GM19467 (cell line): ENCODE data around the gene FGD5.

Source experiments
- ATAC-seq: cut with Tn5 transposase; IDR thresholded peaks from one replicate; pipeline ENCODE4 v1.9.1; 2021; ENCODE audit warnings: mild to moderate bottlenecking, moderate library complexity; ENCODE audit not compliant: unreplicated experiment

Gene FGD5

GRCh38 chr3:14787630-14788029, 31.1 kb upstream of the FGD5 start:
- no peak for ATAC-seq

- no peak for ATAC-seq
Measured at GRCh38 chr3:14788644-14789043, 30.1 kb upstream of the FGD5 start.

- ATAC-seq: no peak
Measured at GRCh38 chr3:14789221-14789620, 29.5 kb upstream of the FGD5 start.

- ATAC-seq: no peak
Measured at GRCh38 chr3:14789640-14790285, 29.0 kb upstream of the FGD5 start.

- ATAC-seq: no peak
Measured at GRCh38 chr3:14791343-14791945, 27.3 kb upstream of the FGD5 start.

GRCh38 chr3:14792691-14793121, 26.1 kb upstream of the FGD5 start:
- no peak for ATAC-seq

GRCh38 chr3:14793126-14793857, 25.5 kb upstream of the FGD5 start:
- no peak for ATAC-seq

- ATAC-seq: no peak
Measured at GRCh38 chr3:14793858-14794234, 24.9 kb upstream of the FGD5 start.

- no peak for ATAC-seq
Measured at GRCh38 chr3:14794435-14794834, 24.3 kb upstream of the FGD5 start.

GRCh38 chr3:14795996-14796395, 22.8 kb upstream of the FGD5 start:
- no peak for ATAC-seq

- ATAC-seq: no peak
Measured at GRCh38 chr3:14796403-14797077, 22.2 kb upstream of the FGD5 start.

GRCh38 chr3:14797731-14798130, 21.0 kb upstream of the FGD5 start:
- ATAC-seq: no peak

- ATAC-seq: no peak
Measured at GRCh38 chr3:14798231-14798630, 20.5 kb upstream of the FGD5 start.

GRCh38 chr3:14799146-14799545, 19.6 kb upstream of the FGD5 start:
- ATAC-seq: no peak

- ATAC-seq: no peak
Measured at GRCh38 chr3:14801031-14801430, 17.7 kb upstream of the FGD5 start.

GRCh38 chr3:14801668-14802380, 16.9 kb upstream of the FGD5 start:
- ATAC-seq: no peak

GRCh38 chr3:14802381-14802731, 16.4 kb upstream of the FGD5 start:
- no peak for ATAC-seq

- no peak for ATAC-seq
Measured at GRCh38 chr3:14803101-14803980, 15.4 kb upstream of the FGD5 start.

- ATAC-seq: no peak
Measured at GRCh38 chr3:14803981-14804834, 14.6 kb upstream of the FGD5 start.
